ENCODE results near the gene SEMA5B.

SEMA5B gene

GRCh38 chr3:122890077-122890719, 137.4 kb downstream of the SEMA5B start:
- no peak for TF ChIP-seq EP300 (IDR thresholded peaks at IDR 0.05; ENCODE audit: borderline replicate concordance)
- TF ChIP-seq CEBPB (IDR thresholded peaks at IDR 0.05) = no peak
- no peak for TF ChIP-seq CREB1 (IDR thresholded peaks at IDR 0.05; ENCODE audit: low read depth)
- TF ChIP-seq ZBTB7A (IDR thresholded peaks at IDR 0.05; ENCODE audit: low read depth) = no peak
- no peak for TF ChIP-seq FOXM1 (IDR thresholded peaks at IDR 0.05; ENCODE audit: borderline replicate concordance, low read depth)

DNA sequence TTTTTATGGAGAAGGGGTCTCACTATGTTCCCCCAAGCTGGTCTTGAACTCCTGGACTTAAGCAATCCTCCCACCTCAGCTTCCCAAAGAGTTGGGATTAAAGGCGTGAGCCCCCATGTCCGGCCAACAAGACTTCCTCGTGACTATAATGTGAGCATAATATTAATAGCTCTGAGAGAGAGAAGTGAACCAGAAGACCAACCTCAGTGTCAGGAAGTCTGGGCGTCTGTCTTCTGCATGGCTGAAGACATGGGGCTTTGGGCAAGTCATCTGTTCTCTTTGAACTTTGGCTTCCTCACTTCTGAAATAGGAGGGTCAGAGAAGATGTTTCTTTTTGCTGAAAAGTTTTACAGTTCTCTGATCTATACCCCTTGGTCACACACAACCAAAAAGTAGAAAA, 140.6 kb downstream of the SEMA5B start:
- no peak for TF ChIP-seq CEBPB (IDR thresholded peaks at IDR 0.05)
- no peak for TF ChIP-seq TAF1 (IDR thresholded peaks at IDR 0.05; ENCODE audit: low read depth)
- TF ChIP-seq MAX (IDR thresholded peaks at IDR 0.05) = no peak
- no peak for TF ChIP-seq FOXM1 (IDR thresholded peaks at IDR 0.05; ENCODE audit: borderline replicate concordance, low read depth)
- TF ChIP-seq YY1 (IDR thresholded peaks at IDR 0.05; ENCODE audit: low read depth) = no peak
- TF ChIP-seq EP300 (IDR thresholded peaks at IDR 0.05; ENCODE audit: borderline replicate concordance) = no peak
- TF ChIP-seq, protein P1, sequence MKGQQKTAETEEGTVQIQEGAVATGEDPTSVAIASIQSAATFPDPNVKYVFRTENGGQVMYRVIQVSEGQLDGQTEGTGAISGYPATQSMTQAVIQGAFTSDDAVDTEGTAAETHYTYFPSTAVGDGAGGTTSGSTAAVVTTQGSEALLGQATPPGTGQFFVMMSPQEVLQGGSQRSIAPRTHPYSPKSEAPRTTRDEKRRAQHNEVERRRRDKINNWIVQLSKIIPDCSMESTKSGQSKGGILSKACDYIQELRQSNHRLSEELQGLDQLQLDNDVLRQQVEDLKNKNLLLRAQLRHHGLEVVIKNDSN (IDR thresholded peaks at IDR 0.05) = no peak
- TF ChIP-seq CREB1 (IDR thresholded peaks at IDR 0.05; ENCODE audit: low read depth) = no peak
- TF ChIP-seq NFIC (IDR thresholded peaks at IDR 0.05) = no peak
- TF ChIP-seq, protein P2, sequence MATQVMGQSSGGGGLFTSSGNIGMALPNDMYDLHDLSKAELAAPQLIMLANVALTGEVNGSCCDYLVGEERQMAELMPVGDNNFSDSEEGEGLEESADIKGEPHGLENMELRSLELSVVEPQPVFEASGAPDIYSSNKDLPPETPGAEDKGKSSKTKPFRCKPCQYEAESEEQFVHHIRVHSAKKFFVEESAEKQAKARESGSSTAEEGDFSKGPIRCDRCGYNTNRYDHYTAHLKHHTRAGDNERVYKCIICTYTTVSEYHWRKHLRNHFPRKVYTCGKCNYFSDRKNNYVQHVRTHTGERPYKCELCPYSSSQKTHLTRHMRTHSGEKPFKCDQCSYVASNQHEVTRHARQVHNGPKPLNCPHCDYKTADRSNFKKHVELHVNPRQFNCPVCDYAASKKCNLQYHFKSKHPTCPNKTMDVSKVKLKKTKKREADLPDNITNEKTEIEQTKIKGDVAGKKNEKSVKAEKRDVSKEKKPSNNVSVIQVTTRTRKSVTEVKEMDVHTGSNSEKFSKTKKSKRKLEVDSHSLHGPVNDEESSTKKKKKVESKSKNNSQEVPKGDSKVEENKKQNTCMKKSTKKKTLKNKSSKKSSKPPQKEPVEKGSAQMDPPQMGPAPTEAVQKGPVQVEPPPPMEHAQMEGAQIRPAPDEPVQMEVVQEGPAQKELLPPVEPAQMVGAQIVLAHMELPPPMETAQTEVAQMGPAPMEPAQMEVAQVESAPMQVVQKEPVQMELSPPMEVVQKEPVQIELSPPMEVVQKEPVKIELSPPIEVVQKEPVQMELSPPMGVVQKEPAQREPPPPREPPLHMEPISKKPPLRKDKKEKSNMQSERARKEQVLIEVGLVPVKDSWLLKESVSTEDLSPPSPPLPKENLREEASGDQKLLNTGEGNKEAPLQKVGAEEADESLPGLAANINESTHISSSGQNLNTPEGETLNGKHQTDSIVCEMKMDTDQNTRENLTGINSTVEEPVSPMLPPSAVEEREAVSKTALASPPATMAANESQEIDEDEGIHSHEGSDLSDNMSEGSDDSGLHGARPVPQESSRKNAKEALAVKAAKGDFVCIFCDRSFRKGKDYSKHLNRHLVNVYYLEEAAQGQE (IDR thresholded peaks at IDR 0.05; ENCODE audit: low read depth) = no peak
- TF ChIP-seq TCF12 (IDR thresholded peaks at IDR 0.05; ENCODE audit: low read depth) = no peak
- no peak for TF ChIP-seq EGR1 (IDR thresholded peaks at IDR 0.05)
- no peak for TF ChIP-seq RAD21 (IDR thresholded peaks at IDR 0.05; ENCODE audit: low read depth)
- TF ChIP-seq ZBTB7A (IDR thresholded peaks at IDR 0.05; ENCODE audit: low read depth) = no peak
- TF ChIP-seq TEAD4 (IDR thresholded peaks at IDR 0.05) = no peak

DNA sequence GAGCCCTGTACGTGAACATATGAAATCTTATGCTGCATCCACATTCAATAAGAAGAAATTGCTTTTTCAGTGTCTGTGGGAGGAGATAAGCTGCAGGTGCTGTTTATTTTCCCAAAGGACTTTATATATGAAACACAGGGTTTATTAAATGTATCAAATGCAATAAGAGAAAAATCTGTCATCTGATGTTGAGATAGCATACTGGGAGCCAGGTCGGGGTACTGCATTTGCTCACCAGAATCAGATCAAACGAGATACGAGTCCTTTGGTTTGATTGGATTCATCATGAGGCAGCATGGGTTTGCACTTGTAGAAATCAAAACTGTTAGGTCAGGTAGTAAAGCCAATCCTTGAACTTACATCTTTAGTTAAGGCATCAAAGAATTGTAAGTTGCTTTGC, 141.3 kb downstream of the SEMA5B start:
- TF ChIP-seq, protein P2 (IDR thresholded peaks at IDR 0.05; ENCODE audit: low read depth) = no peak
- TF ChIP-seq RAD21 (IDR thresholded peaks at IDR 0.05; ENCODE audit: low read depth) = no peak
- TF ChIP-seq TCF12 (IDR thresholded peaks at IDR 0.05; ENCODE audit: low read depth) = no peak
- no peak for TF ChIP-seq EGR1 (IDR thresholded peaks at IDR 0.05)

DNA sequence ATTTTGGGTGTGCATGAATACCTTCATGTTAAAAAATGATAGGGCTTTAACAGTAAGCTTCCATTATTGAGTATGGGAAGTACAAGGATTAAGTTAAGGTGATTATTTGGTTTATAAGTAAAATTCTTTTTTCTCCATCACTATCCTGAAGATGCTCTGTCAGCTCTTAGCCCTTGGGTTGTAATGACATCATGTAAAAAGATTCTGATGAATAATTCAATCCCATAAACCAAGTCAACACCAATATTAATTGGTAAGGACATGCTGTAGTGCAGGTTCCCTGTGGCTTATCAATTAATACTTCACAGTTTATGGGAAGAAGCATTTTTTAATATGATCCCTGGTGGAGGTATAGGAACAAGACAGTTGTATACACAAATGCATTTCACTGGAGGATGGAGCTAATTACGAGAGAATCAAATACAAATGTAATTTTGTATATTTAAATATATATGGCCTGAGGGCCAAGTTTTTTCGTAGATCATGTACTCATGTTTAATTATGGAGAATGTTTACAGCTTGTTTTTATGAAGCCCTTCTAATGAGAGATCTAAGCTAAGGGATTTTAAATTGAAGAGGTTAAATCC, 145.1 kb downstream of the SEMA5B start:
- TF ChIP-seq TCF12 (IDR thresholded peaks at IDR 0.05; ENCODE audit: low read depth) (no peak), TEAD4 (IDR thresholded peaks at IDR 0.05) (no peak), TAF1 (IDR thresholded peaks at IDR 0.05; ENCODE audit: low read depth) (no peak), MAX (IDR thresholded peaks at IDR 0.05) (no peak), YY1 (IDR thresholded peaks at IDR 0.05; ENCODE audit: low read depth) (no peak), EGR1 (IDR thresholded peaks at IDR 0.05) (no peak), ZBTB7A (IDR thresholded peaks at IDR 0.05; ENCODE audit: low read depth) (no peak), EP300 (IDR thresholded peaks at IDR 0.05; ENCODE audit: borderline replicate concordance) (no peak), FOXM1 (IDR thresholded peaks at IDR 0.05; ENCODE audit: borderline replicate concordance, low read depth) (no peak)
- TF ChIP-seq, protein P2 (IDR thresholded peaks at IDR 0.05; ENCODE audit: low read depth) = no peak

DNA sequence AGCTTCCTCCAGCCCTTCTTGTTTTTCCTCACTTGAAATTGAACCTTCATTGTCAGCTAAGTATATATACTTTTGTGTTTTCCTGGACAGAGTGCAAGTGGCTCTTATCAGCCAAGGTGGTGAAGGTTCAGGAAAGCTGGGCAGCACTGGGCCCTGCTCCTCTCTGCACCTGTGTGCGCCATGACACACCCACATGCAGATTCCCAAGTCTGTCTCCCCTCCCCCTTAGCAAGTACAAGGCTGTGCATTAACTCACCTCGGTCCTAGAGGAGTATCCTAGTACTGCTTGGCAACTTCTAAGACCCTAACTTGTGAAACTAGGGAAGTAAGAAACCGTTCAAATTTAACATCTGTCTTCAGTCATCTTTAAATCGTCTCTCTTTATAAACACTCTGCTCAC, 146.9 kb downstream of the SEMA5B start:
- TF ChIP-seq EGR1 (IDR thresholded peaks at IDR 0.05) (no peak), NFIC (IDR thresholded peaks at IDR 0.05) (no peak), RAD21 (IDR thresholded peaks at IDR 0.05; ENCODE audit: low read depth) (no peak), MAX (IDR thresholded peaks at IDR 0.05) (no peak), EP300 (IDR thresholded peaks at IDR 0.05; ENCODE audit: borderline replicate concordance) (no peak), TEAD4 (IDR thresholded peaks at IDR 0.05) (no peak), TCF12 (IDR thresholded peaks at IDR 0.05; ENCODE audit: low read depth) (no peak), FOXM1 (IDR thresholded peaks at IDR 0.05; ENCODE audit: borderline replicate concordance, low read depth) (no peak)
- TF ChIP-seq, protein P1 (IDR thresholded peaks at IDR 0.05) = no peak

All from Ishikawa (cell line).